ENCODE measurements around the gene PAXIP1. TPM values are rescaled to one million over a fixed set of nuclear protein-coding genes. Genes with fewer than 3 reads are reported as not detected.

PAXIP1 gene
- polyA plus RNA-seq, 1 donor, result 13.9 TPM

DNA sequence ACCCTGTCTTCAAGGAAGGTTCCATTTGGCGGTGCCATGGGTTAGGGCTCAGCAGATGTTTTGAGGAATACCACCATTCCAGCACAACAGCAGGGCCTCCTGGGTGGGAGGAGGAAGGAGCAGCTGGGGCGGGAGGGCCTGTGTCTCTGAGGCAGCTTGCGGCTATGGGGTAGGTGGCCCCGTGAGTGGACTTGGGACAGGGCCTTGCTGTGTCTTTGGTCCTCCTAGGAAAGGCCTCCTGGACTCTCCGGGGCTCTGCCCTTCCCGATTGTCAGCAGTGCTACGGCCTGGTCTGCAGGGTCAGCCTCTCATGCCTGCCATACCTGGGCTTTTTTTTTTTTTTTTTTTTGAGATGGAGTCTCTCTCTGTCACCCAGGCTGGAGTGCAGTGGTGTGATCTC is 96.7 kb downstream of the PAXIP1 start:
- H3K4me1 ChIP-seq (ENCODE audit: control insufficient read depth, insufficient read depth, low read length), result no peaks in the 10 kb centered on the region
- no CpG with 5 or more reads among the region's 7 CpGs for WGBS (ENCODE audit: insufficient coverage, low lambda C conversion rate)
- peaks cover 11% of the 10 kb centered on the region for H3K9me3 ChIP-seq (ENCODE audit: control insufficient read depth, low read depth, low read length)
- no peaks in the 10 kb centered on the region for H3K27me3 ChIP-seq (ENCODE audit: control insufficient read depth, insufficient read depth, low read length)
- DNase-seq, result no peak
- no peak overlapping the region for H3K27ac ChIP-seq (ENCODE audit: low read length)
- no peak overlapping the region for H3K4me3 ChIP-seq (ENCODE audit: low read length)
- no peaks in the 10 kb centered on the region for H3K36me3 ChIP-seq (ENCODE audit: control insufficient read depth, insufficient read depth, low read length)

DNA sequence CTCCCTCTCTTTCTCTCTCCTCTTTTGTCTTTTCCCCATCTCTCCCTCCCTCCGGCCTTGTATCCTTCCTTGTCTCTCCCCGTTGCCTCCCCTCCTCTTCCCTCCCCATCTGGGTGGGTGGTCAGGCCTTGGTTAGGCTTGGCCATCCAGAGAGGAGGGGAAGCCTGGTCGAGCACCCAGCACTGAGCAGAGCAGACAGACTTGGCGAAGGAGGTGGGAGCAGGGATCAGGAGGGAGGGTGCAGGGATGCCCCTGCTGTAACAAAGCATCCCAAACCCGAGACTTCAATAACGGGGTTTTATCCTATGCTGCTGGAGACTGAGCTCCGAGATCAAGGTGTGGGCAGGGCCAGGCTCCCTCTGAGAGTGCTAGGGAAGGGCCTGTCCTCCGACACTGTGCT is 97.3 kb downstream of the PAXIP1 start:
- H3K27ac ChIP-seq (ENCODE audit: low read length), result no peak overlapping the region
- peaks cover 7% of the 10 kb centered on the region for H3K9me3 ChIP-seq (ENCODE audit: control insufficient read depth, low read depth, low read length)
- no peaks in the 10 kb centered on the region for H3K27me3 ChIP-seq (ENCODE audit: control insufficient read depth, insufficient read depth, low read length)
- no CpG with 5 or more reads among the region's 8 CpGs for WGBS (ENCODE audit: insufficient coverage, low lambda C conversion rate)
- DNase-seq, result no peak
- H3K36me3 ChIP-seq (ENCODE audit: control insufficient read depth, insufficient read depth, low read length), result no peaks in the 10 kb centered on the region
- no peak overlapping the region for H3K4me3 ChIP-seq (ENCODE audit: low read length)
- no peaks in the 10 kb centered on the region for H3K4me1 ChIP-seq (ENCODE audit: control insufficient read depth, insufficient read depth, low read length)

DNA sequence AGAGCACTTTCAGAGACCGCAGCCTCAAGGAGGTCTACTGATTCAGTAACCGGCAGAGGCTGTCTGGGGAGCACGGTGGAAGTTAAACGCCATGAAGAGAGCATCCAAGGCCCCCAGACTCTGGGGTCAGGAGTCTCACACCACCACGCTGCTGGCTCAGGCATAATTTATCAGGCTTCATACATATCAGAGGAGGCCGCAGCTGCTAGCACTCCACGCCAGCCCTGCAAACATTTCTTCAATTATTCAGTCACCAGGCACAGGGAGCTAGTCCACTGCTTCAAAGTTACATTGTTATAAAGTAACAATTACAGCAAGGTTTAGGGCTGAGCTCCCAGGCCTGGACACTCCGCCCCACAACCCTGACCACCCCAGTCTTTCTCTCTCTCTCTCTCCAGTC is 97.8 kb downstream of the PAXIP1 start:
- Histone ChIP-seq H3K9me3 (ENCODE audit: control insufficient read depth, low read depth, low read length) (peaks cover 7% of the 10 kb centered on the region), H3K36me3 (ENCODE audit: control insufficient read depth, insufficient read depth, low read length) (no peaks in the 10 kb centered on the region), H3K27ac (ENCODE audit: low read length) (no peak overlapping the region), H3K27me3 (ENCODE audit: control insufficient read depth, insufficient read depth, low read length) (no peaks in the 10 kb centered on the region), H3K4me3 (ENCODE audit: low read length) (no peak overlapping the region), H3K4me1 (ENCODE audit: control insufficient read depth, insufficient read depth, low read length) (no peaks in the 10 kb centered on the region)
- DNase-seq, result no peak
- WGBS (ENCODE audit: insufficient coverage, low lambda C conversion rate), result 88% methylated on average over 1 of the region's 8 CpGs

DNA sequence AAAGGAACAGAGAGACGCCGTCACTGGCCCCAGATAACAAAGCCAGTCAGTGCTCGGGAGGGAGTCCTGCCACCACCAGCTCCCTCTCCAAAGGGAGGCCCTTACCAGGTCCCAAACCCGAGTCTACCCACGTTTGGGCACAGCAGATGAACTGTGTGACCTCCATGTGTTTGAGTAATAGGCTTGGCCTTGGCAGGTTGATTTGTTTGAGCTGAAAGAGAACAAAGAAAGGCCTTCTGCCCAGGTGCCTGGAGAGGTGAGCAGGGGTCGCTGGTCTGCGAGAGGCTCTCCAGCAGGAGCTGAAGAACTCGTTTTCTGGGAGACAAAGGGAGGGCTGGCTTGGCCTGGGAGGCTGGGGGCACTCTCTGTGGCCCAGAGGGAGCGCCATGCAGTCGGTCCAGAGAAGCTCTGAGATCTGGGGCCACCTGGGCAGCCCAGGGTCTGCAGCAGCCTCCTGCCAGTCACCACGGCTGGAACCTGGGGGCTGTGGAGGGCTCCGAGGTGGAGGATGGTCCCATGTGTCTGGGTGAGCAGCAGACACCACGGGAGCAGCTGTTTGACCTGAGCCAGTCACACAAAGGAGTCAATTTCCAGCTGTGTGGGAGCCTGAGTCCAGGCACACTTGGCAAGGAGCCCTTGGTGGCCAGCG is 99.7 kb downstream of the PAXIP1 start:
- WGBS (ENCODE audit: insufficient coverage, low lambda C conversion rate), result no CpG with 5 or more reads among the region's 14 CpGs
- no peaks in the 10 kb centered on the region for H3K36me3 ChIP-seq (ENCODE audit: control insufficient read depth, insufficient read depth, low read length)
- H3K27me3 ChIP-seq (ENCODE audit: control insufficient read depth, insufficient read depth, low read length), result no peaks in the 10 kb centered on the region
- H3K4me3 ChIP-seq (ENCODE audit: low read length), result no peak overlapping the region
- H3K9me3 ChIP-seq (ENCODE audit: control insufficient read depth, low read depth, low read length), result peaks cover 7% of the 10 kb centered on the region
- DNase-seq, result no peak
- H3K4me1 ChIP-seq (ENCODE audit: control insufficient read depth, insufficient read depth, low read length), result no peaks in the 10 kb centered on the region
- no peak overlapping the region for H3K27ac ChIP-seq (ENCODE audit: low read length)

DNA sequence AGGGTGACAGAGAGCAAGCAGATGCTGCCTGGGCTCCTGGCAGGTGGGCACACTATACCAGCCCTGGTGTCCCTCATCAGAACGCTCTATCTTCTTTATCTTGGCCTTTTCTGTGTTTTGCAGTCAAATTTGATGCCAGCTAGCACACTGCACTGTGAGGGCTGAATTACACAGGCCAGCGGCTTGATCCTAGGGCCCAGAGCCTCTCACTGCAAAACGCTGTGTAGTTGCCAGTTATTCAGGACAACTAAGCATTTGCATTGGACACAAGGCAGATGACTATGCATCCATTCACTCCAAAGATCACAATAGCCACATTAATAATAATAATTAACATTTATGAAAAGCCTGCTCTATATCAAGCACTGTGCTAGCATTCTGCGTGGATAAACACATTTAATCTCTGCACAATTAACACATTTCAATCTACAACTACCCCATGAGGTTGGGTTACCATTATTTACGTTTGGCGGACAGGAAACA is 100.3 kb downstream of the PAXIP1 start:
- H3K4me1 ChIP-seq (ENCODE audit: control insufficient read depth, insufficient read depth, low read length), result no peaks in the 10 kb centered on the region
- H3K4me3 ChIP-seq (ENCODE audit: low read length), result no peak overlapping the region
- no peaks in the 10 kb centered on the region for H3K36me3 ChIP-seq (ENCODE audit: control insufficient read depth, insufficient read depth, low read length)
- H3K9me3 ChIP-seq (ENCODE audit: control insufficient read depth, low read depth, low read length), result peaks cover 7% of the 10 kb centered on the region
- WGBS (ENCODE audit: insufficient coverage, low lambda C conversion rate), result no CpG with 5 or more reads among the region's 6 CpGs
- no peak overlapping the region for H3K27ac ChIP-seq (ENCODE audit: low read length)
- H3K27me3 ChIP-seq (ENCODE audit: control insufficient read depth, insufficient read depth, low read length), result no peaks in the 10 kb centered on the region
- no peak for DNase-seq

DNA sequence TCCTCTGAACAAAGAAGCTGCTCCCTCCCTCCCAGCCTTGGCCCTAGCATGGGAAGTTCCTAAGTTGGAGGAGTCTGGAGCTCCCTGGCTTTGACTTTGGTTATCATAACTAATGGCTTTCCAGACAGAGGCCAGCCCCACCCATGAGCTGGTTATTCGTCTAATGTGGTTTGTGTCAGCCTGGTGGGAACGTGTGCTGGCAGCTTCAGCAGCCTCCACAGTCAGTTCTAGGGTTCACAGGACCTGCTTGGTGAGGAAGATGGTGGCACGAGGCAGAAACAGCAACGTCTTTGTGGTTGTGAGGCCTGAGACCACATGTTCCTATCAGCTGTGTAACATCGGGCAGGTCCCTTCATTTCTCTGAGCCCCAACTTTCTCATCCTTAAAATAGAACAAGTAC is 103.1 kb downstream of the PAXIP1 start:
- Histone ChIP-seq H3K27ac (ENCODE audit: low read length) (no peak overlapping the region), H3K4me1 (ENCODE audit: control insufficient read depth, insufficient read depth, low read length) (no peaks in the 10 kb centered on the region), H3K27me3 (ENCODE audit: control insufficient read depth, insufficient read depth, low read length) (no peaks in the 10 kb centered on the region), H3K4me3 (ENCODE audit: low read length) (no peak overlapping the region), H3K36me3 (ENCODE audit: control insufficient read depth, insufficient read depth, low read length) (no peaks in the 10 kb centered on the region), H3K9me3 (ENCODE audit: control insufficient read depth, low read depth, low read length) (no peaks in the 10 kb centered on the region)
- no CpG with 5 or more reads among the region's 5 CpGs for WGBS (ENCODE audit: insufficient coverage, low lambda C conversion rate)
- DNase-seq, result no peak

DNA sequence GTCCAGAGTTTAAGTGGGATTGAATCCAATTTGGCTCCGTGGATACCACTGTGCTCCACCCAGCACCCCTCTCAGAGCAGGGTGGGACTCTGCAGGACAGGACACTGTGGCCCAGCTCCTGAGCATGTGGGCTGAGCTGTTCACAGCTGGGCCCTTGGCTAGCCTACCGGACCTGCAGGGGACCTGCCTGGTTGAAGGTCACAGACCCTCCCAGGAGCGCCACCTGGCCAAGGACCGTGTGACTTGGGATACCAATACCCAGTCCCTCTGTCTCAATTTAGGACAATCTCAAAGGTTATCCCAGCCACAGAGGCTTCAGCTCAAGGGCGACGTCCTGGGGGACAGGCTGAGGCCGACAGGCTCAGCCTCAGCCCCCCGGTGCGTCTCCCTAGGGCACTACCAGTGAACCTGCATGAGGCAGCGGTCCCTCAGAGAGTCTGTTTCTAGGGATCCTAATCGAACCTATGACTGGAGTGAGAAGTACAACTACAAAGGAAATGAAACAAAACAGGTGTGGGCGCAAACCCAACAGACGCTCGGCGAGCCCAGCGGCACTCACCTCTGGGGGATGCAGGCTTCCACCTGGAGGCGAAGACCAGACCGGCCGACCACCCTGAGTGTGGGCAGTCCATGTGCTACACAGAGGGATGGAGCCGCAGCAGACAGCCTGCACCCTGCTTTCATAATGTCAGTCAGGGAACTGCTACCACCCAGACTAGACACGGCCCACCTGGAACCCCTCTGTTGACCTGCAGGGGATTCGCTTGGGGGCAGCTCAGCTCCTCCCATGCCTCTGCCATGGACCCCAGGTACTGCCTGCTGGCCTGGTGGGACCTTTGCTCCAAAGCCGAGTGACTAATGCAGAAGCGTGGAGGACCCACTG is 103.7 kb downstream of the PAXIP1 start:
- Histone ChIP-seq H3K9me3 (ENCODE audit: control insufficient read depth, low read depth, low read length) (no peaks in the 10 kb centered on the region), H3K4me3 (ENCODE audit: low read length) (no peak overlapping the region), H3K27me3 (ENCODE audit: control insufficient read depth, insufficient read depth, low read length) (no peaks in the 10 kb centered on the region), H3K4me1 (ENCODE audit: control insufficient read depth, insufficient read depth, low read length) (no peaks in the 10 kb centered on the region), H3K27ac (ENCODE audit: low read length) (no peak overlapping the region), H3K36me3 (ENCODE audit: control insufficient read depth, insufficient read depth, low read length) (no peaks in the 10 kb centered on the region)
- no CpG with 5 or more reads among the region's 24 CpGs for WGBS (ENCODE audit: insufficient coverage, low lambda C conversion rate)
- DNase-seq, result no peak

DNA sequence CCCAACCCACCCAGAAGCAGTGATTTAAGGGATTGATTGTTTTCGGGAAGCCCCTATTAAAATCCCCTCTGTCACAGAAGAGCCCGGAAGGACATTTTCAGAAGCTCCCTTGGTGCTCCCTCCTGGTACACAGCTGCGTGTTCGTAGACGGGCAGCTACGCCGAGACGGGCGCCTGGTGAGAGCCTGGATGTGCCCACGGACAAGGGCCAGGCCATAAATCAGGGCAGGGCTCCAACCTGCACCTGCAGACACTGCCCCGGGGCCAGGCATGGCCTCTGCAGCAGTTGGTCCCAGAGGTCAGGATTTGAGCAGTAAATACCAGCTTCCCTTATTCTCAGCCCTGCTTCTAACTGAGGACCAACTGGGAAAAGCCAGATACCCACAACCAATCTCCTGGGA is 106.8 kb downstream of the PAXIP1 start:
- no peak for DNase-seq
- no CpG with 5 or more reads among the region's 11 CpGs for WGBS (ENCODE audit: insufficient coverage, low lambda C conversion rate)
- H3K36me3 ChIP-seq (ENCODE audit: control insufficient read depth, insufficient read depth, low read length), result no peaks in the 10 kb centered on the region
- H3K4me3 ChIP-seq (ENCODE audit: low read length), result no peak overlapping the region
- H3K27ac ChIP-seq (ENCODE audit: low read length), result no peak overlapping the region
- no peaks in the 10 kb centered on the region for H3K9me3 ChIP-seq (ENCODE audit: control insufficient read depth, low read depth, low read length)
- H3K27me3 ChIP-seq (ENCODE audit: control insufficient read depth, insufficient read depth, low read length), result no peaks in the 10 kb centered on the region
- no peaks in the 10 kb centered on the region for H3K4me1 ChIP-seq (ENCODE audit: control insufficient read depth, insufficient read depth, low read length)

Other genes starting within 250 kb of the PAXIP1 start
- gene HTR5A, start 67.2 kb upstream of the PAXIP1 start, polyA plus RNA-seq, result 0.03 TPM